Duodenal mucosa (tissue), 2 donors: ENCODE data around the gene PCDHA12.
"Not testable (repeated sequence)": the region's sequence is repeated elsewhere in the genome, so short reads cannot be mapped to it uniquely, and the experiment has no call there.

ENCODE experiments used
- H3K27ac ChIP-seq: one replicate; pipeline ENCODE4 v1.7.0; 2013; ENCODE audit warnings: low read depth, low read length
- H3K27me3 ChIP-seq, 2 donors: one replicate each; pipeline ENCODE4 v1.7.0; 2013; ENCODE audit warnings: low read length in 2 of 2, control low read depth in 1 of 2; ENCODE audit not compliant: insufficient read depth in 2 of 2, control insufficient read depth in 1 of 2
- H3K36me3 ChIP-seq, 2 donors: one replicate each; pipeline ENCODE4 v1.7.0; 2013; ENCODE audit warnings: low read length in 2 of 2, control low read depth in 1 of 2; ENCODE audit not compliant: insufficient read depth in 2 of 2, control insufficient read depth in 1 of 2
- H3K4me1 ChIP-seq, 2 donors: one replicate each; pipeline ENCODE4 v1.7.0; 2013; ENCODE audit warnings: low read length in 2 of 2, control low read depth in 1 of 2; ENCODE audit not compliant: insufficient read depth in 2 of 2, control insufficient read depth in 1 of 2
- H3K4me3 ChIP-seq, 2 donors: one replicate each; pipeline ENCODE4 v1.7.0; 2013; ENCODE audit warnings: low read length in 2 of 2, low read depth in 1 of 2
- H3K9ac ChIP-seq, 2 donors: one replicate each; pipeline ENCODE4 v1.7.0; 2013; ENCODE audit warnings: low read length in 2 of 2, low read depth in 1 of 2
- H3K9me3 ChIP-seq, 2 donors: one replicate each; pipeline ENCODE4 v1.7.0; 2013; ENCODE audit warnings: low read length in 2 of 2, control low read depth in 1 of 2; ENCODE audit not compliant: control insufficient read depth in 1 of 2

Gene PCDHA12

DNA sequence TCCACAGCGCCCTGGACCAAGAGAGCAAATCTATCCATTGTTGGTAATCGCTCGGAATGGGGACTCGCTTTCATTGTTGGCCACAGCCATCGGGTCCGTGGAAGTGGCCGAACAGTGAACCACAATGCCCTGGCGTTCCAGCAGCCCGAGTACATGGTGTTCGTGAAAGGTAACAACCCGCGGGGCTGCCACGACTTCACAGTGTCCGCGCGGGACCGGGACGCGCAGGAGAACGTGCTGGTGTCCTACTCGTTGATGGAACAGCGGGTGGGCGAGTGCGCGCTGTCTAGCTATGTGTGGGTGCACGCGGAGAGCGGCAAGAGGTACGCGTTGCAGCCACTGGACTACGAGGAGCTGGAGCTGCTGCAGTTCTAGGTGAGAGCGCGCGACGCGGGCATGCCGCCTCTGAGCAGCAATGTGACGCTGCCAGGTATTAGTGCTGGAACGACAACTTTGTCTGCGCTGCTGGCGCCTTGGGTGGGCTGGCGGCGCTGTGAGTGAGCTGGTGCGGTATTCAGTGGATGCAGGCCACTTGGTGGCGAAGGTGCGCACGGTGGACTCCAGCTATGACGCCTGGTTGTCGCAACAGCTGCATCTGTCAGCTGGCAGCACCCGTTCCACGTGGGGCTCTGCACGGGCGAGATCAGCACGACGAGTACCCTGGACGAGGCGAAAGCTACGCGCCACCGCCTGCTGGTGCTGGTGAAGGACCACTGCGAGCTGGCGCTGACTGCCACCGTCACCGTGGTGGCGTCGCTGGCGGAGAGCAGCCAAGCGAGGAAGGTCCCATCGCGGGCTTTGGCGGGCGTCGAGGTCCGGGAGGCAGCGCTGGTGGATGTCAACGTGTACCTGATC is 12.4 kb upstream of the PCDHA12 start:
- no peaks in the 10 kb centered on the region for H3K4me1 ChIP-seq
- no peaks in the 10 kb centered on the region for H3K27me3 ChIP-seq
- no peak overlapping the region for H3K9ac ChIP-seq
- H3K9me3 ChIP-seq, result peaks cover 17 to 21% of the 10 kb centered on the region in 2 donors
- no peak overlapping the region for H3K27ac ChIP-seq
- no peaks in the 10 kb centered on the region for H3K36me3 ChIP-seq
- H3K4me3 ChIP-seq, result no peak overlapping the region

GRCh38 chr5:140868721-140869554 is 6.2 kb upstream of the PCDHA12 start, which contains the start of gene PCDHA11:
Gene PCDHA11 (plus strand): TSS chr5:140868957. CDS start chr5:140869104, 147 bp downstream.
- Histone ChIP-seq H3K27me3 (no peaks in the 10 kb centered on the region), H3K4me1 (no peaks in the 10 kb centered on the region), H3K4me3 (peak within 1 kb of the TSS in 1 of 2 donors; percentile 14), H3K9ac (no peak within 1 kb of the TSS), H3K27ac (no peak within 1 kb of the TSS), H3K9me3 (peaks cover 6 to 22% of the 10 kb centered on the region in 2 donors), H3K36me3 (no peaks in the 10 kb centered on the region)

GRCh38 chr5:140869555-140869886 is 5.6 kb upstream of the PCDHA12 start:
- peaks cover 6 to 22% of the 10 kb centered on the region in 2 donors for H3K9me3 ChIP-seq
- no peaks in the 10 kb centered on the region for H3K27me3 ChIP-seq
- H3K4me1 ChIP-seq, result no peaks in the 10 kb centered on the region
- no peak overlapping the region for H3K9ac ChIP-seq
- no peaks in the 10 kb centered on the region for H3K36me3 ChIP-seq
- H3K27ac ChIP-seq, result no peak overlapping the region
- no peak overlapping the region for H3K4me3 ChIP-seq

DNA sequence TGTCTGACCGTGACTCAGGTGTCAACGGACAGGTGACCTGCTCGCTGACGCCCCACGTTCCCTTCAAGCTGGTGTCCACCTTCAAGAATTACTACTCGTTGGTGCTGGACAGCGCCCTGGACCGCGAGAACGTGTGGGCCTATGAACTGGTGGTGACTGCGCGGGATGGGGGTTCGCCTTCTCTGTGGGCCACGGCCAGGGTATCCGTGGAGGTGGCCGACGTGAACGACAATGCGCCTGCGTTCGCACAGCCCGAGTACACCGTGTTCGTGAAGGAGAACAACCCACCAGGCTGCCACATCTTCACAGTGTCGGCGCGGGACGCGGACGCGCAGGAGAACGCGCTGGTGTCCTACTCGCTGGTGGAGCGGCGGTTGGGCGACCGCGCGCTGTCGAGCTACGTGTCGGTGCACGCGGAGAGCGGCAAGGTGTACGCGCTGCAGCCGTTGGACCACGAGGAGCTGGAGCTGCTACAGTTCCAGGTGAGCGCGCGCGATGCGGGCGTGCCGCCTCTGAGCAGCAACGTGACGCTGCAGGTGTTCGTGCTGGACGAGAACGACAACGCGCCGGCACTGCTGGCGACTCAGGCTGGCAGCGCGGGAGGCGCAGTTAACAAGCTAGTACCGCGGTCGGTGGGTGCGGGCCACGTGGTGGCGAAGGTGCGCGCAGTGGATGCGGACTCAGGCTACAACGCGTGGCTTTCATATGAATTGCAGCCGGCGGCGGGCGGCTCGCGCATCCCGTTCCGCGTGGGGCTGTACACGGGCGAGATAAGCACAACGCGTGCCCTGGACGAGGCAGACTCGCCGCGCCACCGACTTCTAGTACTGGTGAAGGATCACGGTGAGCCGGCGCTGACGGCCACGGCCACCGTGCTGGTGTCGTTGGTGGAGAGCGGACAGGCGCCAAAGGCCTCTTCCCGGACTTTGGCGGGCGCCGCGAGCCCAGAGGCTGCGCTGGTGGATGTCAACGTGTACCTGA is 4.6 kb upstream of the PCDHA12 start:
- no peak overlapping the region for H3K9ac ChIP-seq
- H3K4me3 ChIP-seq, result no peak overlapping the region
- H3K9me3 ChIP-seq, result peaks cover 6 to 22% of the 10 kb centered on the region in 2 donors
- no peaks in the 10 kb centered on the region for H3K27me3 ChIP-seq
- no peaks in the 10 kb centered on the region for H3K4me1 ChIP-seq
- H3K36me3 ChIP-seq, result no peaks in the 10 kb centered on the region
- no peak overlapping the region for H3K27ac ChIP-seq

DNA sequence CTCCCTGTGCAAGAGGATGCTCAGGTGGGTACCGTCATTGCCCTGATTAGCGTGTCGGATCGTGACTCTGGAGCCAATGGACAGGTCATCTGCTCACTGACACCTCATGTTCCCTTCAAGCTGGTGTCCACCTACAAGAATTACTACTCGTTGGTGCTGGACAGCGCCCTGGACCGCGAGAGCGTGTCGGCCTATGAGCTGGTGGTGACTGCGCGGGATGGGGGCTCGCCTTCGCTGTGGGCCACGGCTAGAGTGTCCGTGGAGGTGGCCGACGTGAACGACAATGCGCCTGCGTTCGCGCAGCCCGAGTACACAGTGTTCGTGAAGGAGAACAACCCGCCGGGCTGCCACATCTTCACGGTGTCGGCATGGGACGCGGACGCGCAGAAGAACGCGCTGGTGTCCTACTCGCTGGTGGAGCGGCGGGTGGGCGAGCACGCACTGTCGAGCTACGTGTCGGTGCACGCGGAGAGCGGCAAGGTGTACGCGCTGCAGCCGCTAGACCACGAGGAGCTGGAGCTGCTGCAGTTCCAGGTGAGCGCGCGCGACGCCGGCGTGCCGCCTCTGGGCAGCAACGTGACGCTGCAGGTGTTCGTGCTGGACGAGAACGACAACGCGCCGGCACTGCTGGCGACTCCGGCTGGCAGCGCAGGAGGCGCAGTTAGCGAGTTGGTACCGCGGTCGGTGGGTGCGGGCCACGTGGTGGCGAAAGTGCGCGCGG is 1.6 kb downstream of the PCDHA12 start:
- H3K4me1 ChIP-seq, H3K36me3 ChIP-seq, H3K4me3 ChIP-seq, H3K27me3 ChIP-seq, H3K9ac ChIP-seq, H3K27ac ChIP-seq: not testable (repeated sequence)
- H3K9me3 ChIP-seq, result peaks cover 8 to 17% of the 10 kb centered on the region in 2 donors

- Histone ChIP-seq H3K9me3 (peaks cover 8 to 22% of the 10 kb centered on the region in 2 donors), H3K36me3 (no peaks in the 10 kb centered on the region), H3K4me1 (no peaks in the 10 kb centered on the region), H3K9ac (no peak overlapping the region), H3K27me3 (no peaks in the 10 kb centered on the region), H3K27ac (no peak overlapping the region), H3K4me3 (no peak overlapping the region)
Measured at GRCh38 chr5:140877262-140877581, 2.1 kb downstream of the PCDHA12 start.

DNA sequence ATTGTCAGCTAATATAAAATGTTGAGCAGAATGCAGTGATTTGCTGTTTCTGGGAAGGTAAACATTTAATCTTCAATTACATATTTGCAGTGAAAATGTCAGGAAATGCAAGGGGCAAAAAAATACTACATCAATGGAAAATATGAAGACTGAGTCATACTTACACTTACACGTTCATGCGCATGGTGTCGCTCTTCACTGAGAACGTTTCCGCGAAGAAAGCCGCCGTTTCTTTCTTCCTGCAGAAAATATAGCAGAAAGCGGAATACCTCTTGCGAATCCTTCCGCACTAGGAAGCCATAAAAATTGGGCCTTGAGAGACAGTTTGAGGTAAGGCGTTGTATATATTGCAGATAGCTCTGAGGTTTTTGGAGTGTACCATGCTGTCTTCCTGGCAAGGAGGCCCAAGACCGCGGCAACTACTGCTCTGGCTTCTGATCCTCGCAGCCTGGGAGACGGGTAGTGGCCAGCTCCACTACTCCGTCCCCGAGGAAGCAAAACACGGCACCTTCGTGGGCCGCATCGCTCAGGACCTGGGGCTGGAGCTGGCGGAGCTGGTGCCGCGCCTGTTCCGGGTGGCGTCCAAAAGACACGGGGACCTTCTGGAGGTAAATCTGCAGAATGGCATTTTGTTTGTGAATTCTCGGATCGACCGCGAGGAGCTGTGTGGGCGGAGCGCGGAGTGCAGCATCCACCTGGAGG is 6.9 kb downstream of the PCDHA12 start, which contains the start of gene PCDHA13:
TSS of gene PCDHA13 (plus strand) at position 236 of the 702 bp plus-strand sequence. CDS start at position 381, 145 bp downstream.
- no peaks in the 10 kb centered on the region for H3K36me3 ChIP-seq
- no peaks in the 10 kb centered on the region for H3K4me1 ChIP-seq
- peaks cover 16 to 32% of the 10 kb centered on the region in 2 donors for H3K9me3 ChIP-seq
- H3K9ac ChIP-seq, result no peak within 1 kb of the TSS
- H3K27me3 ChIP-seq, result no peaks in the 10 kb centered on the region
- H3K27ac ChIP-seq, result no peak within 1 kb of the TSS
- H3K4me3 ChIP-seq, result peak within 1 kb of the TSS in 1 of 2 donors; percentile 33

DNA sequence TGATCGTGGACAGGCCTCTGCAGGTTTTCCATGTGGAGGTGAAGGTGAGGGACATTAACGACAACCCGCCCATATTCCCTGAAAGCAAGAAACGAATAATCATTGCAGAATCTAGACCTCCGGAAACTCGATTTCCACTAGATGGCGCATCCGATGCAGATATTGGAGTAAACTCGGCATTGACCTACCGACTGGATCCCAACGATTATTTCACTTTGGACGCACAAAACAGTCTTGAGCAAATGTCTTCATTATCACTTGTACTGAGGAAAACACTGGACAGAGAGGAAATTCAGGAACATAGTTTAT is 7.4 kb downstream of the PCDHA12 start:
- H3K27me3 ChIP-seq, result no peaks in the 10 kb centered on the region
- H3K9ac ChIP-seq, result no peak overlapping the region
- H3K9me3 ChIP-seq, result peaks cover 16 to 28% of the 10 kb centered on the region in 2 donors
- H3K36me3 ChIP-seq, result no peaks in the 10 kb centered on the region
- H3K27ac ChIP-seq, result no peak overlapping the region
- H3K4me1 ChIP-seq, result no peaks in the 10 kb centered on the region
- H3K4me3 ChIP-seq, result no peak overlapping the region

GRCh38 chr5:140883373-140883772 is 8.3 kb downstream of the PCDHA12 start:
- no peaks in the 10 kb centered on the region for H3K27me3 ChIP-seq
- no peak overlapping the region for H3K4me3 ChIP-seq
- H3K4me1 ChIP-seq, result no peaks in the 10 kb centered on the region
- H3K36me3 ChIP-seq, result no peaks in the 10 kb centered on the region
- H3K27ac ChIP-seq, result no peak overlapping the region
- no peak overlapping the region for H3K9ac ChIP-seq
- H3K9me3 ChIP-seq, result peaks cover 16 to 30% of the 10 kb centered on the region in 2 donors
